Measurements from ENCODE around the gene COL4A4. TPM values are rescaled to one million over a fixed set of nuclear protein-coding genes. Genes with fewer than 3 reads are reported as not detected.

COL4A4 gene
- total RNA-seq, 1 donor from 2014 or later, result 8.9 TPM

DNA sequence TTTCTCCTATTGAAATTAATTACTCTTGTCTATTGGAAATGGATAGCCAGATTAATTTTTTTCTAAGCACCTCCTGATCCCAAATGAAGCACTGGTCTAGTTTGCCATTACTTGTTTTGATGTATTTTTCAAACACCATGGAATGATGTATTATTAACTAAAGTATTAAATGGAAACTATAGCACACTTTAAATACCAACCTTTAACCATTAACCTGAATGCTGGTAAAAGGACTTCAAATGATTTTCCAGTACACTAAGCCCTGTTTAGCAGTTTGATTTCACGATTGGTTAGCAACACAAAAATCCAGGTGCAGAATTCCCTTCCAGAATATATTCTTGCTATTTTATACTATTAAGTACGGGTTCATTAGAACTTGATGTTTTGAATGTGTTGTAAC lies 37.8 kb upstream of the COL4A4 start:
- no peaks in the 10 kb centered on the region for H3K27me3 ChIP-seq (ENCODE audit: low read depth)
- H3K4me3 ChIP-seq, result no peak overlapping the region
- no peak overlapping the region for H3K27ac ChIP-seq (replicated peaks)
- H3K4me1 ChIP-seq, result no peaks in the 10 kb centered on the region
- TF ChIP-seq, protein P1, sequence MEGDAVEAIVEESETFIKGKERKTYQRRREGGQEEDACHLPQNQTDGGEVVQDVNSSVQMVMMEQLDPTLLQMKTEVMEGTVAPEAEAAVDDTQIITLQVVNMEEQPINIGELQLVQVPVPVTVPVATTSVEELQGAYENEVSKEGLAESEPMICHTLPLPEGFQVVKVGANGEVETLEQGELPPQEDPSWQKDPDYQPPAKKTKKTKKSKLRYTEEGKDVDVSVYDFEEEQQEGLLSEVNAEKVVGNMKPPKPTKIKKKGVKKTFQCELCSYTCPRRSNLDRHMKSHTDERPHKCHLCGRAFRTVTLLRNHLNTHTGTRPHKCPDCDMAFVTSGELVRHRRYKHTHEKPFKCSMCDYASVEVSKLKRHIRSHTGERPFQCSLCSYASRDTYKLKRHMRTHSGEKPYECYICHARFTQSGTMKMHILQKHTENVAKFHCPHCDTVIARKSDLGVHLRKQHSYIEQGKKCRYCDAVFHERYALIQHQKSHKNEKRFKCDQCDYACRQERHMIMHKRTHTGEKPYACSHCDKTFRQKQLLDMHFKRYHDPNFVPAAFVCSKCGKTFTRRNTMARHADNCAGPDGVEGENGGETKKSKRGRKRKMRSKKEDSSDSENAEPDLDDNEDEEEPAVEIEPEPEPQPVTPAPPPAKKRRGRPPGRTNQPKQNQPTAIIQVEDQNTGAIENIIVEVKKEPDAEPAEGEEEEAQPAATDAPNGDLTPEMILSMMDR (IDR thresholded peaks at IDR 0.05; ENCODE audit: borderline replicate concordance), result no peak
- DNase-seq, result no peak
- intact Hi-C loops (cut with micrococcal nuclease), result no loop called here
- H3K36me3 ChIP-seq, result no peaks in the 10 kb centered on the region
- no peaks in the 10 kb centered on the region for H3K9me3 ChIP-seq (replicated peaks)

DNA sequence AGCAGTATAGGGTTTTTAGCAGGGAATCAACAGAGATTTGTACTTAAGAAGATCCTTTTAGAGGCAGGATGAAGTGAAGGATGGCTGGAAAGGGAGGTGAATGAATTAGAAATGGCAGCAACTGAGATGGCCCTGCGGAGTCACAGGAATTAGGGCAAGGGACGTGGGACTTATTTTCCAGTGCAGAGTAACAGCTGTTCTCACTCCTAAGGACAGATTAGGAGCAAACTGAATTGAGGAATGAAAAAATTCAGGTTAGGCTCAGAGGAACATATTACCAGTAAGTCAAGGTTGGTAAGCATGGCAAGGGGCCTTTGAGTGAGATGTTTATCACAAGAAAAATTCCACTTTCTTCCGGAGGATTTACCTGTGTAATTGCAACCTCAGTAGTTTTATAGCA lies 34.9 kb upstream of the COL4A4 start:
- H3K27me3 ChIP-seq (ENCODE audit: low read depth), result no peaks in the 10 kb centered on the region
- no peaks in the 10 kb centered on the region for H3K4me1 ChIP-seq
- intact Hi-C loops (cut with micrococcal nuclease), result no loop called here
- DNase-seq, result no peak
- H3K4me3 ChIP-seq, result no peak overlapping the region
- H3K36me3 ChIP-seq, result no peaks in the 10 kb centered on the region
- H3K27ac ChIP-seq (replicated peaks), result no peak overlapping the region
- TF ChIP-seq, protein P1 (IDR thresholded peaks at IDR 0.05; ENCODE audit: borderline replicate concordance), result no peak
- no peaks in the 10 kb centered on the region for H3K9me3 ChIP-seq (replicated peaks)

DNA sequence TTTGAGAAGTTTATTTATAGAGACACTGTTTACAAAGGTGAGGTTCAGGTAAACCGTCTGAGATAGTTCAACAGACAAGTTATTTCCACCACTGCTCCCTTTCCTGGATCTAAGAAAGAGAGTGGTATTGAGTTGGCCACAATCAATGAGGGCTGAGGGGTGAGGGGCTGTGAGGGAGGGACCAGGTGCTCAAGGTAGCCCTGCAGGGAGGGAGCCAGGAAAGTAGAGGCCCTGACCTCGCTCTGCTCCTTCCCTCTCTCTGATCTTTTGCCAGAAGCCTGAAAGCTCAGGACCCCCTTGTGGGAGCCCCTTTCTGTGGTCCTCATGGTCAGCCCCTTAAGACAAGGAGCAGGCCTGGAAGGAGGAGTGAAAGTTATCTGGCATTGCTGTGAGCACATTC lies 30.2 kb upstream of the COL4A4 start:
- Histone ChIP-seq H3K27me3 (ENCODE audit: low read depth) (no peaks in the 10 kb centered on the region), H3K4me1 (peaks cover 5% of the 10 kb centered on the region), H3K27ac (replicated peaks) (no peak overlapping the region), H3K4me3 (no peak overlapping the region), H3K9me3 (replicated peaks) (no peaks in the 10 kb centered on the region), H3K36me3 (no peaks in the 10 kb centered on the region)
- intact Hi-C loops (cut with micrococcal nuclease), result no loop called here
- no peak for DNase-seq
- TF ChIP-seq, protein P1 (IDR thresholded peaks at IDR 0.05; ENCODE audit: borderline replicate concordance), result no peak

GRCh38 chr2:227192491-227192890 lies 28.5 kb upstream of the COL4A4 start:
- Histone ChIP-seq H3K27me3 (ENCODE audit: low read depth) (no peaks in the 10 kb centered on the region), H3K9me3 (replicated peaks) (no peaks in the 10 kb centered on the region), H3K4me3 (no peak overlapping the region), H3K36me3 (no peaks in the 10 kb centered on the region), H3K4me1 (peaks cover 22% of the 10 kb centered on the region), H3K27ac (replicated peaks) (no peak overlapping the region)
- TF ChIP-seq, protein P1 (IDR thresholded peaks at IDR 0.05; ENCODE audit: borderline replicate concordance), result no peak
- intact Hi-C loops (cut with micrococcal nuclease), result no loop called here
- DNase-seq, result no peak

DNA sequence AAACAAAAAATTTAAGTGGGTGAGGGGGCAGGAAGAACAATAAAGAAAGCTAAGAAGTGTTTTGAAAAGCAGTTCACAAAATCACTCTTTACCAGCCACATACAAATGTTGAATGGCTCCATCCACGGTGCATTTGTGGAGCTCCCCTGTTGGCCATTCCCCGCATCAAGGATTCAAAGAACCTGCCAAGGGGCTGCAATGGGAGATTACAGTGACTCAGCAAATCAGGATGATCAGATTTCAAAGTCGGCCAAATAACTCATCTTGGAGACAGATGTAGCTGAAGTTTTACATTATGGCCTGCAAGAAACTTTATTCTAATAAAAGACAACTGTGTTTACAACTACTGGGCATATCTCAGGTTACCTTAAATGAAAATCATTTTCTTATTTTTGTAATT lies 27.4 kb upstream of the COL4A4 start:
- intact Hi-C loops (cut with micrococcal nuclease), result no loop called here
- Histone ChIP-seq H3K27ac (replicated peaks) (no peak overlapping the region), H3K9me3 (replicated peaks) (no peaks in the 10 kb centered on the region), H3K36me3 (no peaks in the 10 kb centered on the region), H3K4me3 (no peak overlapping the region), H3K27me3 (ENCODE audit: low read depth) (no peaks in the 10 kb centered on the region), H3K4me1 (peaks cover 27% of the 10 kb centered on the region)
- no peak for DNase-seq
- TF ChIP-seq, protein P1 (IDR thresholded peaks at IDR 0.05; ENCODE audit: borderline replicate concordance), result no peak

- intact Hi-C loops (cut with micrococcal nuclease), result no loop called here
- H3K27ac ChIP-seq (replicated peaks), result peak overlapping the region; percentile 71
- no peak for DNase-seq
- TF ChIP-seq, protein P1 (IDR thresholded peaks at IDR 0.05; ENCODE audit: borderline replicate concordance), result no peak
- H3K36me3 ChIP-seq, result no peaks in the 10 kb centered on the region
- H3K27me3 ChIP-seq (ENCODE audit: low read depth), result no peaks in the 10 kb centered on the region
- H3K9me3 ChIP-seq (replicated peaks), result peaks cover 9% of the 10 kb centered on the region
- H3K4me1 ChIP-seq, result peaks cover 27% of the 10 kb centered on the region
- H3K4me3 ChIP-seq, result peak overlapping the region; percentile 23
Measured at GRCh38 chr2:227188292-227188691, 24.3 kb upstream of the COL4A4 start.

Measured in left ventricle myocardium inferior (tissue), 1 donor.